HG02884 (cell line): Measurements from ENCODE around the gene TMBIM1.
A peak's percentile ranks its signal among the peaks of the same experiment; 100 is the strongest.

Experiments
- ATAC-seq: cut with Tn5 transposase; IDR thresholded peaks from one replicate; pipeline ENCODE4 v1.9.1; 2021; ENCODE audit warnings: mild to moderate bottlenecking, moderate library complexity; ENCODE audit not compliant: unreplicated experiment

The TMBIM1 gene

DNA sequence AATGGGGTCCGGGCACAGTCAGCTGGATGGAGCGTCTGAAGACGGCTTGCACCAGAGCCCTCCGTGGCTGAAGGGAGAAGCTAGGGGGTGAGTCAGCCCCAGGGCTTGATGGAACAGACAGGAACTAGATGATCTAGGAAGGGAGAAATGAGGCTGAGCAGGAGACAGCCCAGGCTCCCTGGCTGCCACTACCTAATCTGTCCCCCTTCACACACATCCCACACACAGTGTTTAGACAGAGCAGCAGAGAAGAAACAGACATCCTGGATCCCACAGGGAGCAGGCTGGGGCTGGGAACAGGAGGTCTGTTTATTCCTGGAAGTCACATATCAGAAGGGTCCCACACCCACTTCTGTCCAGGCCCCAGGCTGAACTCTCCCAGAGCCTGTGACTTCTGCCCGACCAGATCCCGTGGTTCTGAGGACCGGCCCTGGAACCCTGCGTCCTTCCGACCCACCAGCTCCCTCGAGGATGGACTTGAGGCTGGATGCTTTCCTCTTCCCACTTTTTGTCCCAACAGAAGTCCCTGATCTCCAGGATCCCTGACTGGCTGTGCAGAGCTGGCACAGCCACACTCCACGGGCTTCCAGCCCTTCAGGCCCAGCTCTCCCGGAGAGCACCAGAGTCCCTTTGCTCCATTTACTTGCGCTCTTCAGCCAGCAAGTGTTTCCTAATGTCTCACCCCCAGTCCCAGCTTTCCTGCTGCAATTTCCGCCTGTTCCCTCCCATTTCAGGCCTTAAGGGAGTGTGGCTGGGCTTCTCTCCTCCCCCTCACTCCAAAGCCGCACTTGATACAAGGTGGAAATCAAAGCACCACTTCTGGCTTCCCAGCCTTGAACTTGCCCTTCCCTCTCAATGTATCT, 33.0 kb downstream of the TMBIM1 start:
- no peak for ATAC-seq

DNA sequence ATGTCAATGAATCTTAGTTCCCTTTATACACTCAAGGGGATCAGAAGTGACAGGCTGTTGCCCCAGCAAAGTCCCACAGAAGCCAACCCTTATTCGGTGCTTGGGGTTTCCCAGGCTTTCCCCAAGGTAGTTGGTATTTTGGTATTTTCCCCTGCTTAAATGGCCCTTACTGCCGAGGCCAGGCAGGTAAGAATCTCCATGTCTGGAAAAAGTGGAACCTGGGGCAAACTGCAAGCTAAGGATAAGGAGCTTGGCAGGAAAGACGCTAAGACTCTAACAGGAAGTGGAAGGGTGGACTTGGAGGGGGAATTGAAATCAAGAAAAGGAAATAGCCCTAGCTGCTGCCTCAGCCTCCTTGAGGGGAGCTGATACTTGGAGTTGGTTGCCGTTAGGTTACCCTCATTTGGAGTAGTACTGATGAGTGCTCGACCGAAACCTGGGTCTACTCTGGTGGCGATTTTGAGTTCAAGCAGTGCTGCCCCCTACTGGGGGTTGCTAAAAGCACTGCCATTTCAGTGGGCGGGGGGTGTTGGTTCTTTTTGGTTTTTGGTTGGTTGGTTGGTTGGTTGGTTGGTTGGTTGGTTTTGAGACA, 34.8 kb downstream of the TMBIM1 start:
- ATAC-seq: peak; percentile 68

DNA sequence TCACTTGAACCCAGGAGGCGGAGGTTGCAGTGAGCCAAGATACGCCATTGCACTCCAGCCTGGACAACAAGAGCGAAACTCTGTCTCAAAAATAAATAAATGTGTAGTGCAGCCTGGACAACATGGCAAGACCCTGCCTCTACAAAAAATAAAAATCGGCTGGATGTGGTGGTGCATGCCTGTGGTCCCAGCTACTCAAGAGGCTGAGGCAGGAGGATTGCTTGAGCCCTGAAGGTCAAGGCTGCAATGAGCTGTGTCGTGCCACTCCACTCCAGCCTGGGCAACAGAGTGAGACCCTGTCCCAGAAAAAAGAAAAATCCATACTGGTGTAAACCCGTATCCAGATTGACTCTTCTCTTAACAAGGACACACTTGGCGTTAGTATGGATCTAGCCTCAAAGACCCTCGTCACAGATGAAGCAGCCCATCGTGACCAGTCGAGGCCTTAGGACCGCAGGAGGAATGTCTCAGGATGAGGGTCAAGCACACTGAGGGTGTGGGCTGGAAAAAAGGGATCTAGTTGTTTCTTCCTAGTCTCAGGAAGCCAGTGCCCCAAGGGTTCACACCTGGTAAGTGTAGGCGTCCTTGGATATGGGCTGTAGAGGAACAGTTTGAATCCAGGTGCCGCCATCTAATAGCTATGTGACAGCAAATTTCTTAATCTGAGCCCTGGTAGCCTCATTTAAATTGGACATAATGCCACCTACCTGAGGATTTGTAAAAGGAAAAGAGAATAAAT, 35.5 kb downstream of the TMBIM1 start:
- no peak for ATAC-seq

DNA sequence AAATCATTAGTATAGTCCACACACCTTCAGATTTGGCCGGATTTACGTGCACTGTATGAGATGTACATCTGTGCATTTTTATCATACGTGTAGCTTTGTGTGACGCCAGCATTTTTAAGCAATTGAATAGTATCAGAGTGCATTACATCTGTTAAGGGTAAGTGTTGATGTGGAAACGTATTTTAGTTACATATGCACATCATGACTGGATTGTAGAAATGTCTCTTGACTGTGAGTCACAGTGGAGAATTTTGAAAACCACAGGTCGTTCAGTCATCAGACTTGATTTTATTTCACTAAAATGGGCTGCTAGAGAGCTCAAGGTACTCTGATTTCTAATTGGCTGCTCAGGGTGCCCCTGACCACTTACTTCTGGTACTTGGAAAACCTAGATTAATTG, 36.9 kb downstream of the TMBIM1 start:
- ATAC-seq: no peak

DNA sequence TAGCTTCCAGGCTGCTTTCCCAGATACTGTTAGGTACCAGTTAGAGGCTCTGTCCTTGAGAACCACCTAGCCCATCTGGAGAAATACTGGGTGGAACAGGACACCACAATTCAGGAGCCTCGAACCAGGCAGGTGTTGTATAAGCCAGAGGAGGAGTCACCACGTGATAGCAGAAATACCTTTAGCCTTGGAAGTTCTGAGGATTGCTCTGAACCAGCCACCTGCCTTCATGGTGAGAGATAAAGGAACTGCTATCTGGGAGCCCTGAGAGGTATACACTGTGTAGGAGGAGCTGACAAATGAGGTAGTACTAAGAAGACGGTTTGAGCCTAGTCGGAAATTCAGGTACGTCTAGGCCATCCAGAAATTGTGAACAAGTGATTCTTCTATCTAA, 39.1 kb downstream of the TMBIM1 start:
- no peak for ATAC-seq

DNA sequence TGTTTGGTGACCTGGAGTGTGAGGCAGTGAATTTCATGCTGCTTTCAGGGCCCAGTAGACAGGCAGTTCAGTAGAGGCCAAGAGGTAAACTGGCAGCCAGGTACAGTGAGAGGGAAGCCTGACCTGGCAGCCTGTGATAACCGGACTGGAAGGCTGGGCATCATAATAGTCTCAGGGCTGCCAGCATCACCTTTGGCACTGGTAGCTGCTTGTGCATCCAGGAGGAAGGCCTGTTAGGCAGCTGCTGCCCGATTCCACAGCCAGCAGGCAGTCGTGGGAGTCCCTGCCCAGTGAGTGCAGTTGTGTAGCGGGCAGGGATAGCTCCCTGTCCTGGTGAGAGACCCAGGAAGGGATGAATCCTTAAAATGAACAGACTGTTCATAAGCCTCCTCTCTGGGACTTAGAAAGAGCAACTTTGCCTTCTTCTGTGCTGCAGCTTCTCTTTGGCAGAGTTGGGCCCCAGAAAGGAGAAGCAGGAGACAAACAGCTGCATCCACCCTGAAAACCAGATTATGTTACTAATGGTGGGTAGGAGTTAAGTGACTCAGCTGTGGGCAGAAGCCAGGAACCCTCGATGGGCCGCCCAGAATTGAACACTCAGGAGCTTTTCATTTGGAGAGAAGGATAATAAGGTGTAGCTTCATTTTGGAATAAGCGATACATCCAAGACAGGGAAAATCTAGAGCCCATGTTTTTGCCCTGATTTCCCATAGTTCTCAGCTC, 39.6 kb downstream of the TMBIM1 start:
- ATAC-seq: no peak

DNA sequence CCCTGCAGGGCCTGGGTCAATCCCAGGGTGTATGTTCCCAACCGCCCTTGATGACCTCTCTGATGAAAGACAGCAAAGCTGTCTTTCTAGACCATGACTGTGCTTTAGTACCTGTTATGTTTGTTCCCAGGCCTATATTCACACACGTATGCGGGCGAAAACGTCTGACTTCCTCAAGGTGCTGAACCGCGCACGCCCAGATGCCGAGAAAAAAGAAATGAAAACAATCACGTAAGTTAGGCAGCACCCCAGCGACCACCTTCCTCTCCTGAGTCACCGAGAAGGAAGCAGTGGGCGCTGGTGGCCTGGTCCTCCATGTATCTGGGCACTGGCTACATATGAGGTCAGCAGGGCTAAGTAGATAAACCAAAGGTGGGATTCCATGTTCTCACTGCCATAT, 42.6 kb downstream of the TMBIM1 start:
- no peak for ATAC-seq

DNA sequence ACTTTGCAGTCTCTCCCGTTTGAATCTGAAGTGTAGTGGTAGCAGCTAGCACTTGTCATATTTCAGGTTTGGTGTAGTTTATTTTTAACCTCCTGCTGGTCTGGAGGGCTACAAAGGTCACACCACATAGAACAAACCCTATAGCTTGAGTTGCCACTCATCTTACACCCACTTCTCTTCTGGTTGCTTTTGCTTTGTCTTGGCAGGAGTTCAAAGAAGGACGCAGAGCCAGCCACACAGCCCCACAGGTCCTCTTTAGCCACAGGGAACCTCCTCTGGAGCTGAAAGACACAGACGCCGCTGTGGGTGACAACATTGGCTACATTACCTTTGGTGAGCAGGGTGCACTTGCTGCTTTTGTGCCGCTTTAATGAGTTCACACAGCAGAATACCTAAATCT, 47.1 kb downstream of the TMBIM1 start:
- no peak for ATAC-seq

DNA sequence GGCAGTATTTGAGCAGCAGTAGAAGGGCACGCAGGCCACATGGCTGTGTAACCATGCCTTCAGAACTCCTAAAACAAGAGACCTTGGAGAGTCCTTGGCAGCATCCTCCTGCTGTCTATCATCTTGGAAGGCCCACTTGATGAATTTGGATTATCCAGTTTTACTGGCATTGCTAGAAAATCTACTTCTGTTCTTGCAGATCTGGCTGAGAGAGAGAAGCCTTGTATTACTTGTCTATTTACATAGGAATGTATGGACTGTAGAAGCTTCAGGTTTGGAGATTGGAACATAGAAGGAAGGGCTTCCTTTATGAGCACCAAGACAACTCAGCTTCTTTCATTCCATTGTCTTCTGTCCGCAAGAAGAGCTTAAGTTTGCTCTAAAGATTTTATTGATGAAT, 47.6 kb downstream of the TMBIM1 start:
- no peak for ATAC-seq

DNA sequence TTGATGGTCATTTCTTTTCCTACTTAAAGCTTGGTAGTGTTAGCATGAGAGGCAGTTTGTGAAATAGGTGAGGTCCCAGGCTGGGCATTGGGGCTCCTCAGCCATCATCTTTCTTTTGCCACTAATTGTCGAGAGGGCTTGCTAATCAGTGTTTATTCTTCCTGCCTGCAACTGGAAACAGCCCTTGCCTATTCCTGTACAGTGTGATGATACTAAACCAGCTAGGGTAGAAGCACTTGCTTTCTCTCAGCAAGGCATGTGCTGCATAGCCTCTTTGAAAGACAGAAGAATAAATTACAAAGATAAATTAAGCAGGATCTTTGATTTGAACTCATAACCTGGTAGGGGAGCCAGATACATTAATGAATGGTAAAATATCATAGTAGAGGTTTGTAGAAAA, 48.1 kb downstream of the TMBIM1 start:
- ATAC-seq: no peak

DNA sequence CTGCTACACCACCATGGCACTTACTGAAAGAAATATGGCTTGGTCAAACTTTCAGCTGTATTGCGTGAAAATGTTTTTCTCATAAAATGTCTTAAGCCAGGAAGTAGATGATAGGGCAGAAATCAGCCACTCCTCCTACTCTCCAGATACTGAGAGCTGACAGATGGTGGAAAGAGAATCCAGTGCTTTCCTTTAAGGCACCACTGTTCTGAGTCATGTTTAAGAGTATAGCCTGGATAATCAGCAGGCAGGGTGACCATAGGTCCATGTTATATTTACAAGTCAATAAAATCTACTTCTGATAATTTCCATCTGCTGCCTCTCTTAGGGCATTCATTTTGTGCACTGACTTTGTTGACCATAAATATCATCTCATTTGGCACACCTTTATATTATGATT, 53.4 kb downstream of the TMBIM1 start:
- no peak for ATAC-seq

DNA sequence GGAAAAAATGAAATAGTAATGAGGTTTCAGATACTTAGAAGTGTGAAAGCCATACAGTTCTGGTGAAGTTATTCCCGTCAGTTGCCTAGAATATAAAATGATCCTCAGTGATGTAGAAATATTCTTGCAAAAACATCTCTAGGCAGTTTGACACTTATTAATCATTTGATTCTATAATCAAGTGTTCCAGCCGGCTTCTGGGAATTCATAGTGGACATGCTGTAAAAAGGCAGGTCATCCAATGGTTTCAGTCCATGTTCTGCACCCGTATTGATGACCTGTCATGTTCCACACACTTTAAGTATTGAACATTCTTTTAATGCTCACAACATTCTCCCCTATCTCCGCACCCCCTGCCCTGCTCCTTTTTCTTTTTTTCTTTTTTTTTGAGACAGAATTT, 55.5 kb downstream of the TMBIM1 start:
- no peak for ATAC-seq

DNA sequence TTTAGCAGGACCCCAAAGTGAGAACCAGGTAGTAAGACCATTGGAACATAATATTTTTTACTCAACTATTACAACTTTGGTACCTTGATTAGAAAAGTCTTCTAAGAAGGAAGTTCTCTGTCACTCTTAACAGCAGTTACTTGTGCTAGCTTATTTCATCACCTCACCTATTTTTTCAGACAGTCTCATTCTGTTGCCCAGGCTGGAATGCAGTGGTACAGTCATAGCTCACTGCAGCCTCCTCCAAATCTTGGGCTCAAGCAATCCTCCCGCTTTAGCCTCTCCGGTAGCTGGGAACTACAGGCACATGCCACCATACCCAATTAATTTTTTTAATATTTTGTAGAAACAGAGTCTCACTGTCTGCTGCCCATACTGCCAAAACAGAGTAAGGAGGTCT, 57.3 kb downstream of the TMBIM1 start:
- ATAC-seq: no peak

DNA sequence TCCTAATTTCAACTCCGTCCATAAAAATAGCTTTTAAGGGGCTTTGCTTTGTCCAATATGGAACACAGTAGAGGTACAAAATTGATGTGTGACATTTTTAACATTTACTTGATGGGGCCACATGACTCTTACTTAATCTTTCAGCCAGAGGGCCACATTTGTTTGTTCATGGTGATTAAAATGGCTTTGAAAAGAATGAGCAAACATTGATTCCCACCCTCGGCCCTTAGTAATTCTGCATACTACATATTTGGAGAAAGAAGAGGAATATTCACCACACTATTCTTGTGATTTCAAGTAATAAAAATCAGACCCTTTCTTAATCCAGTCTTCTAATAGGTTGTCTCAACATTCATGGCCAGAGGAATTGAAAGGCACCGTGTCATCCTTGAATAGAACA, 57.8 kb downstream of the TMBIM1 start:
- no peak for ATAC-seq

DNA sequence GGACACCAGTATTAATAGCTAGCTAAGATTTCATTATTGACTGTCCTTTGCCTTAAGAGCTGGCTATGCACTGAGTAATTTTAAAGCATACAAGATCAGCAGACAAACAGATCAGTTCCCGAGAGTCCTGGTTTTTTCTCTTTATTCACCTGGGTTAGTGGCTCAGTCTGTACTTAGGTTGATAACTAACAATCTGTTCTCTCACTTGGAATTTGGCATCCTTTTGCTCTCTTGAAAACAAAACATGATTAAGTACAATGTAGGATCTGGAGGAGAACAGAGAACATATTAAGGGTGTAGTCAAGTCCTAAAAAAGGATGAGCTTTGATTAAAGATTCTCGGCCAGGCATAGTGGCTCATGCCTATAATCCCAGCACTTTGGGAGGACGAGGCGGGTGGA, 58.8 kb downstream of the TMBIM1 start:
- ATAC-seq: no peak

DNA sequence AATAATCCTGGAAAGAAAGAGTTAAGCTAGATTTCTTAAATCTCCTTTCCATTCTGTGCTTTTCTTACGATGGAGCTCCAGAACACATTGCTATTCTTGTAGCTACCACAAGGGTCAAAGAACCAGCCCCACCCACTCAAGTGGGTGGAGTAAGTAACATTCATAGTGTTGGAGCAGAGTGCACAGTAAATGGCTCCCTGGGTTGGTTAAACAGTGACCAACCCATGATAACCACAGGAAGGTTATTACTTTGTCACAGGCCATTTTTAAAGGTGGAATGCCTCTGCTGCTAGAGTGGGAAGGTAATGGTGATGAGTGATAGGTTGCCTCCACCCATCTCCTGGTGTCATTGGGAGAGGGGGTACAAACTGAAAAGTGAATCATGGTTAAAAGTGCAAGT, 61.4 kb downstream of the TMBIM1 start:
- peak; percentile 44 for ATAC-seq

DNA sequence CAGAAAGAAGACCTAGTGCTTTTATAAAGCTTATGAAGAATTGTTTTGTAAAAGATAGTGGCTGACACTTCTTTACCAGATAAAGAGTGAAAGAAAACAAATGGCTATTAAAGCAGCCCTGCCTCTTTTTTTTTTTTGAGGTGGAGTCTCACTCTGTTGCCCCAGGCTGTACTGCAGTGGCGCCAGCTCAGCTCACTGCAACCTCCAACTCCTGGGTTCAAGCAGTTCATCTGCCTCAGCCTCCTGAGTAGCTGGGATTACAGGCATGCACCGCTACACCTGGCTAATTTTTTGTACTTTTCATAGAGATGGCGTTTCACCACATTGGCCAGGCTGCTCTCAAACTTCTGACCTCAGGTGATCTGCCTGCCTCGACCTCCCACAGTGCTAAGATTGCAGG, 62.5 kb downstream of the TMBIM1 start:
- no peak for ATAC-seq

DNA sequence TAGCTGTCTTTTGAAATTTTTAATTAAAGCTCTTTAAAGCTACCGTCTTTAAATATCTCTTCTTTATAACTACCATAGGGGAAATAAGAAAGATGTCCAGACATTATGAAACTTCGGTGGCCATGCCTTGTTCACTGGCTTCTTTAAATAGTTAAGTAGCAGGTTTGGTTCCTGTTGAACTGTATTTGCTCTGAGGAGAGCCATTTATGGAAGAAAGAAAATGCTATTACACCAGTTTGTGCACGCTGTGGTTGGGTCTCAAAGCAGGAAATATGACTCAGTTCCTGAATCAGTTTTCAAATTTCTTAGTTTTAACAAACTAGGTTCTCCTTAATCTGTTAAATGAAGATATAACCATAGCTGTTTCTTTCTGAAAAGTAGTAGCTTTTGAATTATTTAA, 63.1 kb downstream of the TMBIM1 start:
- peak; percentile 88 for ATAC-seq

DNA sequence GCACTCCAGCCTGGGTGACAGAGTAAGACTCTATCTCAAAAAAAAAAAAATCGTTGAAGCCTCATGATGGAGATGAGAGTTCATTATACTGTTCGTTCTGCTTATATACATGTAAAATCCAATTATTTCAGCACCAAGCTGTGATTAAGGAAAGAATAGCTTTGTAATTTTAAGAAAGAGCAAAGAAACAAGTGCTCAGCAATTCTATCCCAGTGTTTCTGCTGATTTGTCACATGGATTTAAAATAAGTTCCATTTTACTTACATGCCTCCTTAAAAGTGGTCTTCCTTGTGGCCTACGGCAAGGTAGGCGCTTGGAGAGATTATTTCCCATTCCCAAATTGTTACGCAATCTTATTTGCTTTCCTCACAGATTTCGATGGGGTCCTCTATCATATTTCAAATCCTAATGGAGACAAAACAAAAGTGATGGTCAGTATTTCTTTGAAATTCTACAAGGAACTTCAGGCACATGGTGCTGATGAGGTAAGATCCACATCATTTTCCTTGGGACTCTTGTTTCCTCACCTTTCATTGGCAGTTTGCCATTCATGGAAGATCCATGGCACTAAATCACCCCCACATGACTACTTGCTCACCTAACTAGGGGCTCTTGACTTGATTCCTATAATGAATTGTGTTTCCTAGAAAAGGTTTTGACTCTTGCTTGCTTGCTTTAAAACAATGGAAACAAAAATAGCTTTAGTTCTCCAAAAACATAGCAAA, 63.8 kb downstream of the TMBIM1 start:
- no peak for ATAC-seq

DNA sequence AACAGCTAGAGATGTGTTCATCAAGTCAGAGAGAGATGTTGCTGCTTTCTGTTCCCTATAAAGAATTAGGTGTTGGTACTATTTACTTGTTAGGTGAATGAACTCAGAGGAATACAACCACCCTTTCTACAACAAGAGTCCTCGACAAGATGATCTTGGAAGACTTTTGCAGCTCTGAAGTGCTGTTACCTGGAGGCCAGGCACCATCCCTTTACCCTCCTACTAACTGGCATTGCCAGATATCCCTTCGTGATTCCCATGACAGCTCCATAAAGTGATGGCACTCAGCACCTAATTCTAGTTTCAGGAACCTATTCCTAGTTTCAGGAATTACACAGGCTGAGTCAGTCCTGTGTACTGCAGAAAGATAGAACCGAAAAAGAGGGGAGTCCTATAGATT, 65.4 kb downstream of the TMBIM1 start:
- no peak for ATAC-seq
